ENCODE data around the gene BIN1.

GRCh38 chr2:127096718-127097470, 10.1 kb downstream of the BIN1 start:
- TF ChIP-seq RAD21 (IDR thresholded peaks at IDR 0.05; ENCODE audit: low read length): no peak
- TF ChIP-seq, protein P1, sequence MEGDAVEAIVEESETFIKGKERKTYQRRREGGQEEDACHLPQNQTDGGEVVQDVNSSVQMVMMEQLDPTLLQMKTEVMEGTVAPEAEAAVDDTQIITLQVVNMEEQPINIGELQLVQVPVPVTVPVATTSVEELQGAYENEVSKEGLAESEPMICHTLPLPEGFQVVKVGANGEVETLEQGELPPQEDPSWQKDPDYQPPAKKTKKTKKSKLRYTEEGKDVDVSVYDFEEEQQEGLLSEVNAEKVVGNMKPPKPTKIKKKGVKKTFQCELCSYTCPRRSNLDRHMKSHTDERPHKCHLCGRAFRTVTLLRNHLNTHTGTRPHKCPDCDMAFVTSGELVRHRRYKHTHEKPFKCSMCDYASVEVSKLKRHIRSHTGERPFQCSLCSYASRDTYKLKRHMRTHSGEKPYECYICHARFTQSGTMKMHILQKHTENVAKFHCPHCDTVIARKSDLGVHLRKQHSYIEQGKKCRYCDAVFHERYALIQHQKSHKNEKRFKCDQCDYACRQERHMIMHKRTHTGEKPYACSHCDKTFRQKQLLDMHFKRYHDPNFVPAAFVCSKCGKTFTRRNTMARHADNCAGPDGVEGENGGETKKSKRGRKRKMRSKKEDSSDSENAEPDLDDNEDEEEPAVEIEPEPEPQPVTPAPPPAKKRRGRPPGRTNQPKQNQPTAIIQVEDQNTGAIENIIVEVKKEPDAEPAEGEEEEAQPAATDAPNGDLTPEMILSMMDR (IDR thresholded peaks at IDR 0.05): no peak
